Effector CD4-positive, alpha-beta T cell (primary cell): ENCODE measurements around the gene CCDC89.
"Not testable (repeated sequence)": the region's sequence is repeated elsewhere in the genome, so short reads cannot be mapped to it uniquely, and the experiment has no call there.

Source experiments
- DNase-seq: peaks from one replicate; pipeline ENCODE4 v3.0.0-alpha.2; 2020

CCDC89 gene

GRCh38 chr11:85685125-85685819, 723 bp downstream of the CCDC89 start:
- no peak for DNase-seq

- DNase-seq, result peak; percentile 21
Measured at GRCh38 chr11:85682330-85683305, 3.4 kb downstream of the CCDC89 start.

DNA sequence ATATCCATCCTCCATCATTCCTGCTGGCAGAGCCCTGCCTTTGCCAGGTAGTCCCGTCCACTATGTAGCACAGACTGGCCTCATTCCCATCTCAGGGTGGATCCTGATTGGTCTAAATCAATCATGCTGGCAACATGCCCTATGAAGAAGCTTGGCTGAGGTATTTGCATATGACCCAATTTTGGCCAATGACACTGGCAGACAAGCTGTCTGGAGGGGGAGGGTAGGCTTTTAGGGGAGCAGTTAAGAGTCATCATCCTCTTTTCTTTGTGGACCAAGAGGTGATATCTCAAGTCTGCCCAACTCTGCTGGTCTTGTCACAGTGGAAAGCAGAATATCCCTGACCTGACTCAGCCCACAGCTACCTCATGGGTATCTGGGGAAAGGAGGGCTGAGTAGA, 5.1 kb downstream of the CCDC89 start:
- no peak for DNase-seq

- no peak for DNase-seq
Measured at GRCh38 chr11:85679576-85679975, 6.4 kb downstream of the CCDC89 start.

DNA sequence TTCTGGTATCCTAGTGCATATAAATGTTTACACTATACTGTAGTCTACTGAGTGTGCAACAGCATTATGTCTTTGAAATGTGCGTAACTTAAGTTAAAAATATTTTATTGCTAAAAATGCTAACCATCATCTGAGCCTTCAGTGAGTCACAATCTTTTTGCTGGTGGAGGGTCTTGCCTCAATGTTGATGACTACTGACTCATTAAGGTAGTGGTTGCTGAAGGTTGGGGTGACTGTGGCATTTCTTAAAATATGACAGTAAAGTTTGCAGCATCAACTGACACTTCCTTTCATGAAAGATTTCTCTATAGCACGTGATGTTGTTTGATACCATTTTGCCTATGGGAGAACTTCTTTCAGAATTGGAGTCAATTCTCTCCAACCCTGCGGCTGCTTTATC, 12.6 kb downstream of the CCDC89 start:
- DNase-seq, result no peak

GRCh38 chr11:85672105-85672902, 13.7 kb downstream of the CCDC89 start:
- DNase-seq, result no peak

DNA sequence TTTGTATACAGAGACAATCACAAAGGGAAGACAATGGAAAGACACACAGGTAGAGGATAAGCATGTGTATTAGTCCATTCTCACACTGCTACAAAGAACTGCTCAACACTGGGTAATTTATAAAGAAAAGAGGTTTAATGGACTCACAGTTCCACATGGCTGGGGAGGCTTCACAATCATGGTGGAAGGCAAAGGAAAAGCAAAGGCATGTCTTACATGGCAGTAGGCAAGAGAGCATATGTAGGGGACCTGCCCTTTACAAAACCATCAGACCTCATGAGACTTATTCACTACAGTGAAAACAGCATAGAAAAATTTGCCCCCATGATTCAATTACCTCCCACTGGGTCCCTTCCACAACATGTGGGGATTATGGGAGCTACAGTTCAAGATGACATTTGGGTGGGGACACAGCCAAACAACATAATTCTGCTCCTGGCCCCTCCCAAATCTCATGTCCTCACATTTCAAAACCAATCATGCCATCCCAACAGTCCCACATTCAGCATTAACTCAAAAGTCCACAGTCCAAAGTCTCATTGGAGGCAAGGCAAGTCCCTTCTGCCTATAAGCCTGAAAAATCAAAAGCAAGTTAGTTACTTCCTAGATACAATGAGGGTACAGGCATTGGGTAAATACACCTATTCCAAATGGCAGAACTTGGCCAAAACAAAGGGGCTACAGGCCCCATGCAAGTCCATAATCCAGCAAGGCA, 14.9 kb downstream of the CCDC89 start:
- DNase-seq, result not testable (repeated sequence)

- DNase-seq, result no peak
Measured at GRCh38 chr11:85668157-85668556, 17.8 kb downstream of the CCDC89 start.

DNA sequence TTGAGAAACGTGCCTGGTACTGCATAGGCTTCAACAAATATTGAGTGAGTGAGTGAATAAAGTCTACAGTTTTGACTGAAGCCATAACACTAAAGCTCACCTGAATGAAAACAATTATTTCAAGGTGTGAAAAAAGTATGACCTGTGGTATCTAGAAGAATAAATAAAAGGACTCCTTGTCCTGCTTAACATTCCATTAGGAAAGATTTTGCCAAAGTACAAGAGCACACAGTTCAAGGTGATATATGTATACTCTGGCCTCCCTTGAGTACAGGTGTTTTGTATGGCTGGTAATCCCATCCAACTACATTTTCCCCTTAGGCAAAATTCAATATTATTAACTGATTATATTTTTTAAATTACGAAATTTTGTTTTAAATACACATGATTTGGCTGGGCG, 19.3 kb downstream of the CCDC89 start:
- DNase-seq, result no peak

- no peak for DNase-seq
Measured at GRCh38 chr11:85665733-85666132, 20.3 kb downstream of the CCDC89 start.

DNA sequence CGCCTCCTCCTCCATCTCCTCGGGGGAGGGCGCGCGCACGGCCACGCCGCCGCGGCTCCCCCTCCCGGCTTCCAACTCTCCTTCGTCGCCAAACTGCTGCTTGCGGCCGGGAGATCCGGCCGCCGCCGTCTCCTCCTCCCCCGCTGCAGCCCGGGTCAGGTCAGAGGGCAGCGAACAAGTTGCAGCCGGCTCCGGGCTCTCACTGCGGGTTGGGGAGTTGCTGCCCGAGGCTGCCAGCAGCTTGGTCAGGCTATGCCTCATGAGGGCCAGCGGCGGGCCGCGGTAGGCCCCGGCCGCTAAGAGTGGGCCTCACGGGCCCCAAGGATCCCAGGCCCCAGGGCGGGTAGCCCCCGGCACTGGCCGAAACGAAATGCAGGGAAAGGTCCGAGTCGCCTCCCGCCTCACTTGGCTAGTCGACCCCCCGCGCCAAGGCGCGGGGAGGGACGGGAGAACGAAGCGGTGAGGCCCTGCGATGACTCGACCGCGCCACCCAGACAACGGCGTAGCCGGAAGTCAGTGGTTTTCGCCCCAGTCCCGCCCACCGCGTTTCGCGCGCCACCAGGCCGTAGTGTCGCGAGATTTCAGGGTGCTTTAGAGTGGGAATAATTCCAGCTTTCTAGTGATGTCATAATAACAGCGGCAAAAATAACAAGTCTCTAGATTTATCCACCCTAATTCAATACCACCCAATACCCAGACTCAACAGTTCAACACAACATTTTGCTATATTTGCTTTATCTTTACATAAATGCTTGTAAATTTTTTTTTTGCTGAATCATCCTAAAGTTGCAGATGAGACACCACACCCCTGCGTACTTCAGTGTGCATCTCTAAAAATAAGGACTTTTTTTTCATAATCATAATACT, 21.1 kb downstream of the CCDC89 start, which contains the start of gene CREBZF:
CREBZF (minus strand) TSS at position 515 of the 867 bp plus-strand sequence; CDS start at position 261, 254 bp downstream.
- DNase-seq, result peak; percentile 87

- DNase-seq, result peak; percentile 86
Measured at GRCh38 chr11:85663753-85664614, 22.0 kb downstream of the CCDC89 start.

GRCh38 chr11:85663080-85663752, 22.8 kb downstream of the CCDC89 start:
- DNase-seq, result no peak

- DNase-seq, result no peak
Measured at GRCh38 chr11:85661972-85662664, 23.9 kb downstream of the CCDC89 start.

DNA sequence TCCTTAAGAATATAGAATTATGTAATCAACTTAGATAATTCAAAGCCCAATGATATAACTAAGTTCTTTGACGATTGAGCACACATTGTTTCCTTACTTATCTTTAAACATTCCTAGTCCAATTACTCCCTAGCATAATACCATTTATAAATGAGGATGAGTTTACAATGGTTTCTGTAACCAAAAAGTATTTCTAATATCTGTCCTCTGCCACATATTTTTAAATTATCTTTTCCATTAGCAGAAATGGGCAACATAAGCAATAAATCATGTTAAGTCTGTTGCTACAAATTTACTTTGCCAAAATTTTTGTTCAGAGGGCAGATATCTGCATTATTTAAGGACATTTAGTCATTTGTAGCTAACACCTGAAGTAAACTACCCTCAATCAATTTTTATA, 27.8 kb downstream of the CCDC89 start:
- no peak for DNase-seq

GRCh38 chr11:85656777-85657176, 29.2 kb downstream of the CCDC89 start:
- no peak for DNase-seq

GRCh38 chr11:85654343-85654742, 31.7 kb downstream of the CCDC89 start:
- not testable (repeated sequence) for DNase-seq

DNA sequence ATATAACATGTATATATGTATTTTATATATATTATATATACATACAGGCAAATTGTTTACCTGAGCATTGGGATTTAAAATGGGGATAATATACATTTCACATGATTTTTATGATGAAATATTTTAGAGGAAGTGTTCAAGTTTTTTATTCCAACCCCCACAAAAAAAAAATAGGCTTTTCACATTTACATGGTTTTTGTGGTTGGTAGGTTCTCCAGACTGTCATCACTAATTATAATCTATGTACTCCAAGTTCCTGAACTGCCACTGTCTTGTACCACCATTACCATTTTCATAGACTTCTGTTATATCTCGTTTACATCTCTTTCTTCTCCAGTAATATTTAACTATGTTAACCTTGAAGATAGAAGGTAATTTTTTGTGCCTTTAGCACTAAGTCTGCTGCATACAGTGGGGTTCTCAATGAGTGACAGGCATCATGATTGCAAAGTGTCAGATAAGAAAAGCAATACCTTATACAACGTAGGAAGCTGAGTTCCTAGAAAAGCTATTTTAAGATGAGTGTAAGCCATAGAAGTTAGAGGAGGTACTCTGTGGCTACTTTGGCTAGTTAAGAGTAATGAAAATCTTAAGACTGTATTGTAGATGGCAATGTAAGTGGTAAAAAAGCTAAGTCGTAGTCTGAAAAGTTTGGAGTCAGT, 33.1 kb downstream of the CCDC89 start:
- no peak for DNase-seq
